HepG2 (cell line): ENCODE results near the gene LRRC10B. TPM values are rescaled to one million over a fixed set of nuclear protein-coding genes. Genes with fewer than 3 reads are reported as not detected.
A peak's percentile ranks its signal among the peaks of the same experiment; 100 is the strongest.

ENCODE experiments used
- GABPA ChIP-seq, 2 experiments: IDR thresholded peaks; 2 replicates each; pipeline ENCODE4 v1.6.1; 2011 to 2016; ENCODE audit warnings: low read depth in 2 of 2, low read length in 1 of 2, missing biosample characterization in 1 of 2, missing genetic modification characterization in 1 of 2
- HIC2 ChIP-seq: sonication (generic); formaldehyde crosslinking; IDR thresholded peaks from 2 replicates; pipeline ENCODE4 v1.9.0; 2022; ENCODE audit warnings: low read depth, missing genetic modification reagents
- MYC ChIP-seq: sonication (generic); formaldehyde crosslinking; IDR thresholded peaks from 2 replicates; pipeline ENCODE4 v1.9.0; 2021; ENCODE audit warnings: missing genetic modification reagents, borderline replicate concordance
- NFAT5 ChIP-seq: sonication (generic); formaldehyde crosslinking; IDR thresholded peaks from 2 replicates; pipeline ENCODE4 v1.4.0; 2020; ENCODE audit warnings: missing genetic modification reagents
- PHF8 ChIP-seq: sonication (generic); formaldehyde crosslinking; IDR thresholded peaks from 2 replicates; pipeline ENCODE4 v1.5.0; 2020; ENCODE audit warnings: missing genetic modification reagents
- POLR2A ChIP-seq, 2 experiments: IDR thresholded peaks; 2 replicates each; pipeline ENCODE4 v1.6.1; 2011; ENCODE audit warnings: low read depth in 2 of 2, low read length in 2 of 2, mild to moderate bottlenecking in 1 of 2, moderate library complexity in 1 of 2; ENCODE audit not compliant: insufficient read depth in 1 of 2
- PRDM4 ChIP-seq: sonication (generic); formaldehyde crosslinking; IDR thresholded peaks from 2 replicates; pipeline ENCODE4 v1.9.0; 2021; ENCODE audit warnings: missing genetic modification reagents, borderline replicate concordance
- SNAPC5 ChIP-seq: sonication (generic); formaldehyde crosslinking; IDR thresholded peaks from 2 replicates; pipeline ENCODE4 v1.8.1; 2023; ENCODE audit warnings: mild to moderate bottlenecking, missing genetic modification reagents, borderline replicate concordance
- SP1 ChIP-seq, 2 experiments: fragments of 450-650 bp in 1 of 2; sonication (generic) in 1 of 2; formaldehyde crosslinking in 1 of 2; IDR thresholded peaks; 2 replicates each; pipeline versions ENCODE4 v1.4.0 to v1.6.1; 2016 to 2020; ENCODE audit warnings: missing genetic modification reagents in 1 of 2
- TFE3 ChIP-seq: IDR thresholded peaks from 2 replicates; pipeline ENCODE4 v1.6.1; 2016
- ZBTB34 ChIP-seq: sonication (generic); formaldehyde crosslinking; IDR thresholded peaks from 2 replicates; pipeline ENCODE4 v1.8.0; 2022; ENCODE audit warnings: mild to moderate bottlenecking, missing genetic modification reagents
- ZNF230 ChIP-seq: sonication (generic); formaldehyde crosslinking; IDR thresholded peaks from 2 replicates; pipeline ENCODE4 v1.4.0; 2020; ENCODE audit warnings: mild to moderate bottlenecking, missing genetic modification reagents
- ZNF3 ChIP-seq: IDR thresholded peaks from 2 replicates; pipeline ENCODE4 v1.7.0; 2017; ENCODE audit warnings: inconsistent platforms
- ZNF547 ChIP-seq: sonication (generic); formaldehyde crosslinking; IDR thresholded peaks from 2 replicates; pipeline ENCODE4 v1.5.1; 2020; ENCODE audit warnings: mild to moderate bottlenecking, missing genetic modification reagents
- polyA plus RNA-seq, 8 experiments: library from polyadenylated mRNA; depleted of rRNA in 3 of 8; stranded (reverse) in 7 of 8; unstranded in 1 of 8; fragments of >200 nt; fragmentation: Illumina TruSeq in 4 of 8; extraction: Trizol in 4 of 8; gene quantifications; 2 replicates each; pipeline versions ENCODE4 v1.2.1 to v1.2.3, GENCODE V29; 2011 to 2016; ENCODE audit warnings: low read depth in 4 of 8, missing spikeins in 1 of 8, mixed read lengths in 1 of 8; ENCODE audit not compliant: insufficient read depth in 1 of 8
- total RNA-seq, 5 experiments: library from RNA; depleted of rRNA; stranded (reverse); fragments of >200 nt; fragmentation: Illumina TruSeq; extraction: Trizol; gene quantifications; 2 replicates each; pipeline ENCODE4 v1.2.3, GENCODE V29; 2016; ENCODE audit warnings: low read depth in 1 of 5

Gene LRRC10B
- total and polyA plus RNA-seq, 2 of the 13 experiments (the other 11 are each of a cell fraction or from before 2014, with no cell fraction given): not detected

- TF ChIP-seq GABPA (IDR thresholded peaks at IDR 0.05; ENCODE audit: low read depth, low read length) (no peak), GABPA (CRISPR knock-in tag; IDR thresholded peaks at IDR 0.05; ENCODE audit: low read depth) (no peak), SNAPC5 (CRISPR knock-in tag) (no peak), ZNF547 (CRISPR knock-in tag) (peak; percentile 86; the same call in 1 of the 2 replicates), ZBTB34 (no peak), ZNF3 (CRISPR knock-in tag) (peak; percentile 35; the same call in 1 of the 2 replicates), ZNF230 (no peak; the same call in 1 of the 2 replicates), POLR2A (IDR thresholded peaks at IDR 0.05; ENCODE audit: insufficient read depth in 1 of 2, low read depth in 2 of 2, low read length in 2 of 2) (no peak), PHF8 (no peak), PRDM4 (CRISPR knock-in tag) (no peak), NFAT5 (peak; percentile 91; the same call in 1 of the 2 replicates), MYC (CRISPR knock-in tag) (peak; percentile 71; the same call in 1 of the 2 replicates), SP1 (IDR thresholded peaks at IDR 0.05) (no peak), SP1 (CRISPR knock-in tag; IDR thresholded peaks at IDR 0.05) (no peak), HIC2 (CRISPR knock-in tag) (no peak; the same call in 1 of the 2 replicates), TFE3 (CRISPR knock-in tag) (0 out of 2 replicates have a peak, but pooled peaks have one; percentile 29)
These were observed 787 bp downstream of the LRRC10B start (continued) for GRCh38 chr11:61509043-61510029.
